Measurements from ENCODE around the gene FAM3B. TPM values are rescaled to one million over a fixed set of nuclear protein-coding genes. Genes with fewer than 3 reads are reported as not detected.

FAM3B gene
- total and polyA plus RNA-seq, 7 donors: 0.10 to 0.26 (median 0.19) TPM; not detected in 3

DNA sequence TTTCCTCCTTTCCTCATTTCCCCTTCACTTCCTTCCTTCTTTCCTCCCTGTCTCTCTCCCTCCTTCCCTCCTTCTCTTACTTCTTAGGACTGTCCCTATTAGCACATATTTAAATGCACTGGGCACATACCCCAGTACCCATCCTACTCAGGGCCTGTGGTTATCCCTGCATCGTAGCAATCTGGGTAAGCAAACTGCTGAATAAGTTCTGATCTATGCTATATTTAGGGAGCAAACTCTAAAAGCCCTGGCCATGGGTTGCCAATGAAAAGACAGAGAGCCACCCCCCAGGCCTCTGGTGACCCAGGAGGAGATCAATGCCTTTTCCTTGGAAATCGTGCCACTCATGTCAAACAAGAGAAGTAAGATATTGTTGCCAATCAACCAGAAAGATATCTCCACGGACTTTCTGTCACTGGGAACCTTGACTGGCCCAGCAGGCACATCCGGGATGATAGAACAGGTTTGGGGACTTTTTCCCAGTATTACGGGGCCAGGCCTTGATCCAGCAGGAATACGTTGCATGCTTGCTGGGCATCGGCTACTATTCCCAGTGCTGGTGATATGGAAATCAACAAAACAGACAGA is 5.4 kb downstream of the FAM3B start:
- H3K27ac ChIP-seq: no peak overlapping the region
- H3K4me3 ChIP-seq: no peak overlapping the region
- TF ChIP-seq, protein P1, sequence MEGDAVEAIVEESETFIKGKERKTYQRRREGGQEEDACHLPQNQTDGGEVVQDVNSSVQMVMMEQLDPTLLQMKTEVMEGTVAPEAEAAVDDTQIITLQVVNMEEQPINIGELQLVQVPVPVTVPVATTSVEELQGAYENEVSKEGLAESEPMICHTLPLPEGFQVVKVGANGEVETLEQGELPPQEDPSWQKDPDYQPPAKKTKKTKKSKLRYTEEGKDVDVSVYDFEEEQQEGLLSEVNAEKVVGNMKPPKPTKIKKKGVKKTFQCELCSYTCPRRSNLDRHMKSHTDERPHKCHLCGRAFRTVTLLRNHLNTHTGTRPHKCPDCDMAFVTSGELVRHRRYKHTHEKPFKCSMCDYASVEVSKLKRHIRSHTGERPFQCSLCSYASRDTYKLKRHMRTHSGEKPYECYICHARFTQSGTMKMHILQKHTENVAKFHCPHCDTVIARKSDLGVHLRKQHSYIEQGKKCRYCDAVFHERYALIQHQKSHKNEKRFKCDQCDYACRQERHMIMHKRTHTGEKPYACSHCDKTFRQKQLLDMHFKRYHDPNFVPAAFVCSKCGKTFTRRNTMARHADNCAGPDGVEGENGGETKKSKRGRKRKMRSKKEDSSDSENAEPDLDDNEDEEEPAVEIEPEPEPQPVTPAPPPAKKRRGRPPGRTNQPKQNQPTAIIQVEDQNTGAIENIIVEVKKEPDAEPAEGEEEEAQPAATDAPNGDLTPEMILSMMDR (IDR thresholded peaks at IDR 0.05): no peak
- DNase-seq: no peak
- no peaks in the 10 kb centered on the region for H3K36me3 ChIP-seq (ENCODE audit: insufficient read depth in 1 of 2, low read depth in 1 of 2)
- no peaks in the 10 kb centered on the region for H3K9me3 ChIP-seq
- intact Hi-C loops (cut with DNase I): no loop called here
- peaks cover 0 to 25% (median 8%) of the 10 kb centered on the region in 3 donors for H3K27me3 ChIP-seq (ENCODE audit: insufficient read depth in 3 of 3, low read length in 2 of 3)
- H3K4me1 ChIP-seq: no peaks in the 10 kb centered on the region
- ATAC-seq: no peak
- WGBS, 3 donors: 85 to 86% (median 85%) methylated on average over 7 of the region's 7 CpGs

GRCh38 chr21:41322496-41323382 is 6.1 kb downstream of the FAM3B start:
- no peak for ATAC-seq
- TF ChIP-seq, protein P1 (IDR thresholded peaks at IDR 0.05): no peak
- Histone ChIP-seq H3K27ac (no peak overlapping the region), H3K36me3 (ENCODE audit: insufficient read depth in 1 of 2, low read depth in 1 of 2) (no peaks in the 10 kb centered on the region), H3K4me3 (no peak overlapping the region), H3K27me3 (ENCODE audit: insufficient read depth in 3 of 3, low read length in 2 of 3) (peaks cover 0 to 18% (median 4%) of the 10 kb centered on the region in 3 donors), H3K9me3 (no peaks in the 10 kb centered on the region), H3K4me1 (no peaks in the 10 kb centered on the region)
- DNase-seq: no peak
- WGBS, 3 donors: 74 to 80% (median 77%) methylated on average over 23 of the region's 23 CpGs
- intact Hi-C loops (cut with DNase I): no loop called here

- Histone ChIP-seq H3K36me3 (ENCODE audit: insufficient read depth in 1 of 2, low read depth in 1 of 2) (no peaks in the 10 kb centered on the region), H3K4me1 (no peaks in the 10 kb centered on the region), H3K27me3 (ENCODE audit: insufficient read depth in 3 of 3, low read length in 2 of 3) (peaks cover 0 to 6% (median 0%) of the 10 kb centered on the region in 3 donors), H3K27ac (no peak overlapping the region), H3K4me3 (no peak overlapping the region), H3K9me3 (no peaks in the 10 kb centered on the region)
- 74 to 82% (median 74%) methylated on average over 7 of the region's 7 CpGs for WGBS, 3 donors
- intact Hi-C loops (cut with DNase I): no loop called here
- ATAC-seq (no peak), DNase-seq (no peak)
- TF ChIP-seq, protein P1 (IDR thresholded peaks at IDR 0.05): no peak
Observed at GRCh38 chr21:41325138-41325912, 8.7 kb downstream of the FAM3B start.

- no peak for ATAC-seq
Observed at GRCh38 chr21:41326414-41327080, 9.9 kb downstream of the FAM3B start.

More at GRCh38 chr21:41326414-41327080, 9.9 kb downstream of the FAM3B start:
- Histone ChIP-seq H3K27ac (no peak overlapping the region), H3K9me3 (no peaks in the 10 kb centered on the region), H3K27me3 (ENCODE audit: insufficient read depth in 3 of 3, low read length in 2 of 3) (peaks cover 0 to 4% (median 0%) of the 10 kb centered on the region in 3 donors), H3K4me3 (no peak overlapping the region), H3K4me1 (no peaks in the 10 kb centered on the region), H3K36me3 (ENCODE audit: insufficient read depth in 1 of 2, low read depth in 1 of 2) (no peaks in the 10 kb centered on the region)
- no peak for DNase-seq
- 80 to 85% (median 80%) methylated on average over 13 of the region's 13 CpGs for WGBS, 3 donors
- TF ChIP-seq, protein P1 (IDR thresholded peaks at IDR 0.05): no peak
- intact Hi-C loops (cut with DNase I): no loop called here

Measured in psoas muscle (tissue), 8 donors.